Fibroblast of pulmonary artery (primary cell): ENCODE results near the gene C19orf47.

ENCODE experiments used
- DNase-seq: peaks from one replicate; pipeline ENCODE4 v3.0.0-alpha.2; 2010; ENCODE audit warnings: low read depth
- H3K4me3 ChIP-seq: replicated peaks from 2 replicates; pipeline ENCODE4 v1.5.1; 2011; ENCODE audit warnings: low read depth, mild to moderate bottlenecking, control low read depth, low read length, moderate library complexity
- TF ChIP-seq, protein P1 (sequence below): IDR thresholded peaks from 2 replicates; pipeline ENCODE4 v1.5.1; 2011; ENCODE audit warnings: mild to moderate bottlenecking, control low read depth, low read length, inconsistent platforms; ENCODE audit errors: missing control alignments

The C19orf47 gene

DNA sequence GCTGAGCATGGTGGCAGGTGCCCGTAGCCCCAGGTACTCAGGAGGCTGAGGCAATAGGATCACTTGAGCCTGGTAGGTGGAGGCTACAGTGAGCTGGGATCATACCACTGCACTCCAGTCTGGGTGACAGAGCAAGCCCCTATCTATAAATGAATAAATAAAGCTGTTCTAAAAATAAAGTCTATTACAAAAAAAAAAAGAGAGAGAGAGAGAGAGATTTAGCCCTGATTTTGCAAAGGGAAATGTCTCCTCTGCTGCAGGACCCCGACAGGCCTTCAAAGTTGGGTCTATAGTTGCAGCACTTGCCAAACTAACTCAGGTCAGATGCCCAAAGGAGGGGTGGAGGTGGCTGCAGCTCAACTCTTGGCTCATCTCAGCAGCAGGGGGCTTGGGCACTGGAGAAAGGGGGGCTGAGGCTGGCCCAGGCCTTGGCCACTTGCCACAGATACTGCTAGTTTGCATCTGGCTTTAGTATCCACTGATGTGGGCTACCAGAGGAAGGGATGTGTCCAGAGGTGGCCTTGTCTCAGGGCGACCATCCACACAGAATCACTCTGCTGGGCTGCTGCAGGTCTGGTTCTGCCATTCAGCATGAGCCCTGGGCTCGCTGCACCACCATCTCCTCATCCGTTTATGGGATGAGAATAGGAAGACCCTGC, 32.3 kb downstream of the C19orf47 start:
- TF ChIP-seq, protein P1, sequence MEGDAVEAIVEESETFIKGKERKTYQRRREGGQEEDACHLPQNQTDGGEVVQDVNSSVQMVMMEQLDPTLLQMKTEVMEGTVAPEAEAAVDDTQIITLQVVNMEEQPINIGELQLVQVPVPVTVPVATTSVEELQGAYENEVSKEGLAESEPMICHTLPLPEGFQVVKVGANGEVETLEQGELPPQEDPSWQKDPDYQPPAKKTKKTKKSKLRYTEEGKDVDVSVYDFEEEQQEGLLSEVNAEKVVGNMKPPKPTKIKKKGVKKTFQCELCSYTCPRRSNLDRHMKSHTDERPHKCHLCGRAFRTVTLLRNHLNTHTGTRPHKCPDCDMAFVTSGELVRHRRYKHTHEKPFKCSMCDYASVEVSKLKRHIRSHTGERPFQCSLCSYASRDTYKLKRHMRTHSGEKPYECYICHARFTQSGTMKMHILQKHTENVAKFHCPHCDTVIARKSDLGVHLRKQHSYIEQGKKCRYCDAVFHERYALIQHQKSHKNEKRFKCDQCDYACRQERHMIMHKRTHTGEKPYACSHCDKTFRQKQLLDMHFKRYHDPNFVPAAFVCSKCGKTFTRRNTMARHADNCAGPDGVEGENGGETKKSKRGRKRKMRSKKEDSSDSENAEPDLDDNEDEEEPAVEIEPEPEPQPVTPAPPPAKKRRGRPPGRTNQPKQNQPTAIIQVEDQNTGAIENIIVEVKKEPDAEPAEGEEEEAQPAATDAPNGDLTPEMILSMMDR, result no peak
- no peak for DNase-seq
- no peak overlapping the region for H3K4me3 ChIP-seq

DNA sequence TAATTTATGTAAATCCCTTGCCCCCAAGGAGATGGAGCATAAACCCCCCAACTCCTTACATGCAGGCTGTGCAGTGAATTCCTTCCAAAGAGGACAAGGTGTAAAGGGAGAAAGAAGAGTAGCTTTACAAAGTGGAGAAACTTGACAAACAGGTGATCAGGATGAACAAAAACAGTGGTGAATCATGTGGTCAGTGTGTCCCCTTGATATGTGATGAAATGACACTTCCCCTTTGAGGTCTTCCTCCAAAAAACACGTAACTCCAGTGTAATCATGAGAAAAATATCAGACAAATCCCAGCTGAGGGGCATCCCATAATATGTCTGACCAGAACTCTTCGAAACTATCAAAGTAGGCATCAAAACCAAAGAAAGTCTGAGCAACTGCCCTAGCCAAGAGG, 33.5 kb downstream of the C19orf47 start:
- no peak overlapping the region for H3K4me3 ChIP-seq
- TF ChIP-seq, protein P1, result no peak
- DNase-seq, result no peak

DNA sequence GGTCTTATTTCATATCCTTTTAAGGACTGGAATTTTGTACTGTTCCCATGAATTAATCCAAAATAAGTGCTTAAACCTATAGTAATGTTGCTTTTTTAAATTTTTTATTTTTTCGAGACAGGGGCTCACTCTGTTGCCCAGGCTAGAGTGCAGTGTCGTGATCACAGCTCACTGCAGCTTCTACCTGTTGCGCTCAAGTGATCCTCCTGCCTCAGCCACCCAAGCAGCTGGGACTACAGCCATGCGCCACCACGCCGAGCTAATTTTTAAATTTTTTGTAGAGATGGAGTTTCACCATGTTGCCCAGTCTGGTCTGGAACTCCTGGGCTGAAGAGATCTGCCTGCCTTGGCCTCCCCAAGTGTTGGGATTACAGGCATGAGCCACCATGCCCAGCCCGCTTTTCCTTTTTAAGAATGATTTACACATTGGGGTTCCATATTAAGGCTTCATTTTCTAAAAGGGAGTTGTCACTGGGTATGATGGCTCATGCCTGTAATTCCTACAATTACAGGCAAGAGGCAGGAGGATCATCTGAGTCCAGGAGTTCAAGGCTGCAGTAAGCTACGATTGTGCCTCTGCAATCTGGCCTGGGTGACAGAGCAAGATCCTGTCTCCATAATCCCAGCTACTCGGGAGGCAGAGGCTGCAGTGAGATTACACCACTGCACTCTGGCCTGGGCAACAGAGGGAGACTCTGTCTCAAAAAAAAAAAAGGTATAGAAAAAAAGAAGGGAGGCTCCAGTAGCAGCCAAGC, 34.8 kb downstream of the C19orf47 start:
- TF ChIP-seq, protein P1, result no peak

DNA sequence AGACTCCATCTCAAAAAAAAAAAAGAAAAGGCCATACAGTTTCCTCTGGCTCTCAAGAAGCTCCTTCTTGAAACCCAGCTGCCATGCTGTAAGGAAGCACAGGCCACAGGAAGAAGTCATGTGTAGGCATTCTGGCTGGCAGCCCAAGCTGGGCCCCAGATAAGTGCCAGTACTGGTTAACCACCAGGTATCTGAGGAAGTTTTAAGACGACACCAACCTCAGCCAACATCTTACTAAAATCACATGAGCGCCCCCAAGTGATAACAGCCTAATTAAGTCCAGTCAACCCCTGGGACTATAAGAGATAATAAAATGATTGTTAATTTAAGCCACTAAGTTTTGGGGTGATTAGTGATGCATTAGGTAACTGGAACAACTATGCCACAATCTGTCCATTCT, 35.7 kb downstream of the C19orf47 start:
- no peak overlapping the region for H3K4me3 ChIP-seq
- TF ChIP-seq, protein P1, result no peak
- no peak for DNase-seq

More for the DNA sequence above, 34.8 kb downstream of the C19orf47 start:
- DNase-seq, result no peak
- H3K4me3 ChIP-seq, result no peak overlapping the region

DNA sequence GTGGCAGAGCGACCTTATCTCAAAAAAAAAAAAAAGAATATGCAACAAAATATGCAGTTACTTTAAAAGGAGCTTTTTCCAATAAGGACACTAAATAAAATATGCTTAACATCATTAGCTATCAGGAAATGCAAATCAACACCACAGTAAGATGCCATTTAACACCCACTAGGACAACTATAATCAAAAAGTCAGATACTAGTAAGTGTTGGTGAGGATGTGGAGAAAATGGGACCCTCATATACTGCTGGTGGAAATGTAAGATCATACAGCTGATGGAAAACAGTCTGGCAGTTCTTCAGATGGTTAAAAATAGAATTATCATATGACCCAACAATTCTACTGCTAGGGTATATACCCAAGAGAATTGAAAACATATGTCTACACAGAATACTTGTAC, 38.5 kb downstream of the C19orf47 start:
- DNase-seq, result no peak
- TF ChIP-seq, protein P1, result no peak
- no peak overlapping the region for H3K4me3 ChIP-seq

DNA sequence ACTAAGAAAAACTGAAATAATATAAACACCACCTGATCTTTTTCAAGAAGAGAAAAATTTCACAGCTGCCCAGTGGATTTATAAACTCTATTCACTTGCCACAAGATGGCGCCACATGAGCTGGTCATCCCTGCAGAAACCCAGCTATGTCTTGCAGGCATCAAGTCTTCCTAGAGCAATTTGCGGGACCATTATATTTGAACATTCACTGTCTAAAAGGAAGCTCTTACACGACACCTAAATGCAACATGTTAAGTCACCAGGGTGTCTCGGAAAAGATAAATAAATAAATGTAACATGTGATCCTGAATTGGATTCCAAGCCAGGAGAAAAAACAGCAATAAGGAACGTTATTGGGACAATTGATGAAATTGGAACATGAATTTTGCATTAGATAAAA, 42.8 kb downstream of the C19orf47 start:
- peak; percentile 94 for DNase-seq
- TF ChIP-seq, protein P1, result peak; percentile 75
- no peak overlapping the region for H3K4me3 ChIP-seq
